ENCODE measurements around the gene IMPA2.

Gene IMPA2

DNA sequence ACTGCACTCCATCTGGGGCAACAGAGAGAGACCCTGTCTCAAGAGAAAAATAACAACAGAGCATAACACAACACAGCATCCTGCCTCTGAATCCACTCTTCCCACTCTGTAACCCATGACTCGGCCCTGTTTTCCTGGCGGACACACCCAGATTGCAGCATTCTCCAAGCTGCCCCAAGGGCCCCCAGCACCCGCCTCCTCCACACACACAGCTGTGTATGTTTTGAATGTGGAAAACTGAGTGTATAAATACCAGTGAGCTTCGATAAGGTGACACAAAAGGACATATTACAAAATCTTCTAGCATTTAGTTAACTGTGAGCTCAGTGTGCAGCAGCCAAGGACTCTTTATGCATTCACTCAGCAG, 13.0 kb downstream of the IMPA2 start:
- no peak overlapping the region for H3K27ac ChIP-seq (replicated peaks; ENCODE audit: low read length)

GRCh38 chr18:11994703-11995444, 13.6 kb downstream of the IMPA2 start:
- H2BK12ac ChIP-seq (ENCODE audit: low read length) = no peak overlapping the region
- no peak for DNase-seq (ENCODE audit: low spot score)
- no peak overlapping the region for H3K27ac ChIP-seq (replicated peaks; ENCODE audit: low read length)
- peak overlapping the region; percentile 50 for H2AFZ ChIP-seq (ENCODE audit: low read length)
- peaks cover 21% of the 10 kb centered on the region for H3K79me1 ChIP-seq (ENCODE audit: low read depth, low read length)
- H3K14ac ChIP-seq (ENCODE audit: low read length) = no peak overlapping the region
- no peak overlapping the region for H2BK5ac ChIP-seq (ENCODE audit: low read length)
- H4K8ac ChIP-seq (ENCODE audit: low read depth, low read length) = no peak overlapping the region
- H4K91ac ChIP-seq (ENCODE audit: low read depth, low read length, poor library complexity) = no peak overlapping the region
- peak overlapping the region; percentile 69 for H3K18ac ChIP-seq (ENCODE audit: low read length)
- no peak overlapping the region for H3K4ac ChIP-seq (ENCODE audit: low read length)
- H3K4me1 ChIP-seq (ENCODE audit: control insufficient read depth in 2 of 2, insufficient read depth in 1 of 2, low read depth in 1 of 2, low read length in 2 of 2) = peaks cover 14 to 18% of the 10 kb centered on the region in 2 donors
- H2BK120ac ChIP-seq (ENCODE audit: low read depth, low read length) = no peak overlapping the region
- no peak overlapping the region for H2BK15ac ChIP-seq (ENCODE audit: low read length)
- H3K9ac ChIP-seq (ENCODE audit: low read depth, low read length, poor library complexity) = no peak overlapping the region
- H3K27me3 ChIP-seq (ENCODE audit: control insufficient read depth in 3 of 3, insufficient read depth in 3 of 3, low read depth in 1 of 3, low read length in 3 of 3) = no peaks in the 10 kb centered on the region
- H3K36me3 ChIP-seq (replicated peaks in 1 of 2; ENCODE audit: control insufficient read depth in 2 of 2, insufficient read depth in 2 of 2, low read length in 2 of 2) = peaks cover 5 to 14% of the 10 kb centered on the region in 2 donors
- H3K4me2 ChIP-seq (ENCODE audit: insufficient read depth, low read length, poor library complexity, severe bottlenecking) = no peak overlapping the region
- H2AK5ac ChIP-seq (ENCODE audit: low read depth, low read length) = no peak overlapping the region
- H3K23ac ChIP-seq (ENCODE audit: low read depth, low read length, poor library complexity) = no peak overlapping the region
- H3K9me3 ChIP-seq (replicated peaks in 1 of 2; ENCODE audit: control insufficient read depth in 2 of 2, insufficient read depth in 1 of 2, low read depth in 1 of 2, low read length in 2 of 2) = peaks cover 0 to 2% of the 10 kb centered on the region in 2 donors
- H3K4me3 ChIP-seq (ENCODE audit: low read length in 2 of 2) = no peak overlapping the region
- WGBS, 2 donors (ENCODE audit: extremely low coverage in 2 of 2, insufficient read length in 2 of 2, insufficient replicate concordance in 1 of 2) = no CpG with 5 or more reads among the region's 11 CpGs

More for the DNA sequence above, 13.0 kb downstream of the IMPA2 start:
- Histone ChIP-seq H3K23ac (ENCODE audit: low read depth, low read length, poor library complexity) (no peak overlapping the region), H3K4ac (ENCODE audit: low read length) (no peak overlapping the region), H2AK5ac (ENCODE audit: low read depth, low read length) (no peak overlapping the region), H2BK5ac (ENCODE audit: low read length) (no peak overlapping the region), H3K4me1 (ENCODE audit: control insufficient read depth in 2 of 2, insufficient read depth in 1 of 2, low read depth in 1 of 2, low read length in 2 of 2) (peaks cover 14 to 23% of the 10 kb centered on the region in 2 donors), H3K4me2 (ENCODE audit: insufficient read depth, low read length, poor library complexity, severe bottlenecking) (no peak overlapping the region), H3K4me3 (ENCODE audit: low read length in 2 of 2) (no peak overlapping the region), H2BK15ac (ENCODE audit: low read length) (no peak overlapping the region), H3K27me3 (ENCODE audit: control insufficient read depth in 3 of 3, insufficient read depth in 3 of 3, low read depth in 1 of 3, low read length in 3 of 3) (no peaks in the 10 kb centered on the region), H3K9me3 (replicated peaks in 1 of 2; ENCODE audit: control insufficient read depth in 2 of 2, insufficient read depth in 1 of 2, low read depth in 1 of 2, low read length in 2 of 2) (peaks cover 0 to 2% of the 10 kb centered on the region in 2 donors), H3K79me1 (ENCODE audit: low read depth, low read length) (peaks cover 24% of the 10 kb centered on the region), H2AFZ (ENCODE audit: low read length) (no peak overlapping the region), H2BK120ac (ENCODE audit: low read depth, low read length) (no peak overlapping the region), H3K18ac (ENCODE audit: low read length) (no peak overlapping the region), H3K36me3 (replicated peaks in 1 of 2; ENCODE audit: control insufficient read depth in 2 of 2, insufficient read depth in 2 of 2, low read length in 2 of 2) (peaks cover 3 to 9% of the 10 kb centered on the region in 2 donors), H2BK12ac (ENCODE audit: low read length) (no peak overlapping the region), H4K8ac (ENCODE audit: low read depth, low read length) (no peak overlapping the region), H4K91ac (ENCODE audit: low read depth, low read length, poor library complexity) (no peak overlapping the region), H3K14ac (ENCODE audit: low read length) (no peak overlapping the region), H3K9ac (ENCODE audit: low read depth, low read length, poor library complexity) (no peak overlapping the region)
- WGBS, 2 donors (ENCODE audit: extremely low coverage in 2 of 2, insufficient read length in 2 of 2, insufficient replicate concordance in 1 of 2) = no CpG with 5 or more reads among the region's 4 CpGs
- no peak for DNase-seq (ENCODE audit: low spot score)

DNA sequence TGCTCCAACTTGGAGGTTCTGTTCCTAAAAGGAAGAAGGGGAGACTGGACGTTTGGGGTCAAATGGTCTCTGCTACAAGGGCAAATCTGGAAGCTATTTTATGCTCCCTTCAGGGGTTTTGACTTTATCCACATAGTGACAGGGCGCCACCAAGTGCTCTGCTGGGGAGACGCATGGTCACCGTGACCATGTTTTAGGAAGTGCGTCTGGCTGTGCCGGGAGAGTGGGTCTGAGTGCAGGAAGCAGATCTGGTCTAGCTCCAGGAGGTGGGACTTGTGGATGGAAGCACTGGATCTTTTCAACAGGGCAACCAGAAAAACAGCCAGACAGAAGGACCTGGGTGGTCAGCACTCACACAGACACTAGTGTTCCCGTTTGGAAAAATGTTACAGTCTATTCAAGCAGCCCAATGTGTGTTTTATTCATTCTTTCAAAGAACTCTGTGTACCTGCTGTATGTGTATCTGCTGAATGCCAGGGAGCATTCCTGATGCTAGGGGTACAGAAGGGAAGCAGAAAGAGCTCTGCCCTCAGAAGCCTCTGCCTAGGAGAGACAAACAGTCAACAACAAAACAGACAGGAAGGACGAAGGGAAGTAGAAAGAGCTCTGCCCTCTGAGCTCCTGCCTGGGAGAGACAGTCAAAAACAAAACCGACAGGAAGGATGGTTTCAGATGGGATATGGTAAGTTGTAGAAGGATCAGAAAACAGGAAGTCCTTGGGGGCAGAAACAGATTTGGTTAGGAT, 14.3 kb downstream of the IMPA2 start:
- H4K8ac ChIP-seq (ENCODE audit: low read depth, low read length) = no peak overlapping the region
- no peak overlapping the region for H2BK5ac ChIP-seq (ENCODE audit: low read length)
- no peak overlapping the region for H2BK15ac ChIP-seq (ENCODE audit: low read length)
- no peak overlapping the region for H3K4ac ChIP-seq (ENCODE audit: low read length)
- no peak overlapping the region for H3K9ac ChIP-seq (ENCODE audit: low read depth, low read length, poor library complexity)
- peaks cover 14% of the 10 kb centered on the region in 2 donors for H3K4me1 ChIP-seq (ENCODE audit: control insufficient read depth in 2 of 2, insufficient read depth in 1 of 2, low read depth in 1 of 2, low read length in 2 of 2)
- H2BK120ac ChIP-seq (ENCODE audit: low read depth, low read length) = no peak overlapping the region
- peaks cover 0 to 2% of the 10 kb centered on the region in 2 donors for H3K9me3 ChIP-seq (replicated peaks in 1 of 2; ENCODE audit: control insufficient read depth in 2 of 2, insufficient read depth in 1 of 2, low read depth in 1 of 2, low read length in 2 of 2)
- no peak overlapping the region for H3K14ac ChIP-seq (ENCODE audit: low read length)
- H2BK12ac ChIP-seq (ENCODE audit: low read length) = no peak overlapping the region
- peak overlapping the region; percentile 57 for H2AFZ ChIP-seq (ENCODE audit: low read length)
- no peak overlapping the region for H3K4me3 ChIP-seq (ENCODE audit: low read length in 2 of 2)
- peak overlapping the region; percentile 69 for H3K18ac ChIP-seq (ENCODE audit: low read length)
- no peak overlapping the region for H4K91ac ChIP-seq (ENCODE audit: low read depth, low read length, poor library complexity)
- no peak overlapping the region for H3K23ac ChIP-seq (ENCODE audit: low read depth, low read length, poor library complexity)
- peaks cover 21% of the 10 kb centered on the region for H3K79me1 ChIP-seq (ENCODE audit: low read depth, low read length)
- H2AK5ac ChIP-seq (ENCODE audit: low read depth, low read length) = no peak overlapping the region
- no peak overlapping the region for H3K4me2 ChIP-seq (ENCODE audit: insufficient read depth, low read length, poor library complexity, severe bottlenecking)
- peaks cover 5 to 20% of the 10 kb centered on the region in 2 donors for H3K36me3 ChIP-seq (replicated peaks in 1 of 2; ENCODE audit: control insufficient read depth in 2 of 2, insufficient read depth in 2 of 2, low read length in 2 of 2)
- peak; percentile 48 for DNase-seq (ENCODE audit: low spot score)
- WGBS, 2 donors (ENCODE audit: extremely low coverage in 2 of 2, insufficient read length in 2 of 2, insufficient replicate concordance in 1 of 2) = no CpG with 5 or more reads among the region's 9 CpGs
- H3K27me3 ChIP-seq (ENCODE audit: control insufficient read depth in 3 of 3, insufficient read depth in 3 of 3, low read depth in 1 of 3, low read length in 3 of 3) = no peaks in the 10 kb centered on the region
- H3K27ac ChIP-seq (replicated peaks; ENCODE audit: low read length) = no peak overlapping the region

DNA sequence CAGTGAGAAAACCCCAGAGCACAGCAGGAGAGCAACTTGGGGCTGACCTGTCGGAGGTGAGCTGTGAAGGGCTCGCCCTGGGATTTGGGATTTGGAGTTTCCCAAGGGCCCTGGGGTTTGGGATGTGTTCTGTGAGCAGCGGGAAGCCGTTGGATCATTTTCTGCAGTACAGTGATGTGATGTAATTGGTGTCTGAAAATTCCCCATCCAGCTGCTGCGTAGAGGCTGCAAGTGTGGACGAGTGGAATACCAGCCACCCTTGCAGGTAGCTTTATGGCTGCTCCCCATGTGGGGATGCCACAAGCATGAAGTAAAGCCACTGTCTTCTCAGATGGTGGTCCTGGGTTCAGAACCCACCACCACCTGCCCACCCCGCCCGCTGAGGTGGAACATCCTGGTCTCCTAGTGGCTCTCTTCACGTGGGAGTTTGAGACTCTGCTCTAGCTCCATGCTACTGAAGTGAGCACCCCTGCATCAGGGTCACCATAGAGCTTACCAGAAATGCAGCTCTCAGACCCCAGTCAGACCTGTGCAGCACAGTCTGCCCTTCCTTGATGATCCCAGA, 15.0 kb downstream of the IMPA2 start:
- H3K4me2 ChIP-seq (ENCODE audit: insufficient read depth, low read length, poor library complexity, severe bottlenecking) = no peak overlapping the region
- H3K4ac ChIP-seq (ENCODE audit: low read length) = no peak overlapping the region
- H3K9me3 ChIP-seq (replicated peaks in 1 of 2; ENCODE audit: control insufficient read depth in 2 of 2, insufficient read depth in 1 of 2, low read depth in 1 of 2, low read length in 2 of 2) = no peaks in the 10 kb centered on the region
- H3K18ac ChIP-seq (ENCODE audit: low read length) = no peak overlapping the region
- peaks cover 7 to 25% of the 10 kb centered on the region in 2 donors for H3K36me3 ChIP-seq (replicated peaks in 1 of 2; ENCODE audit: control insufficient read depth in 2 of 2, insufficient read depth in 2 of 2, low read length in 2 of 2)
- no peak overlapping the region for H3K14ac ChIP-seq (ENCODE audit: low read length)
- no peak for DNase-seq (ENCODE audit: low spot score)
- H2AK5ac ChIP-seq (ENCODE audit: low read depth, low read length) = no peak overlapping the region
- peak overlapping the region; percentile 4 for H4K8ac ChIP-seq (ENCODE audit: low read depth, low read length)
- H2BK12ac ChIP-seq (ENCODE audit: low read length) = no peak overlapping the region
- H3K9ac ChIP-seq (ENCODE audit: low read depth, low read length, poor library complexity) = peak overlapping the region; percentile 12
- H2BK5ac ChIP-seq (ENCODE audit: low read length) = no peak overlapping the region
- H3K27me3 ChIP-seq (ENCODE audit: control insufficient read depth in 3 of 3, insufficient read depth in 3 of 3, low read depth in 1 of 3, low read length in 3 of 3) = no peaks in the 10 kb centered on the region
- H4K91ac ChIP-seq (ENCODE audit: low read depth, low read length, poor library complexity) = no peak overlapping the region
- peaks cover 11 to 14% of the 10 kb centered on the region in 2 donors for H3K4me1 ChIP-seq (ENCODE audit: control insufficient read depth in 2 of 2, insufficient read depth in 1 of 2, low read depth in 1 of 2, low read length in 2 of 2)
- no peak overlapping the region for H2BK15ac ChIP-seq (ENCODE audit: low read length)
- WGBS, 2 donors (ENCODE audit: extremely low coverage in 2 of 2, insufficient read length in 2 of 2, insufficient replicate concordance in 1 of 2) = no CpG with 5 or more reads among the region's 9 CpGs
- peak overlapping the region; percentile 57 for H2AFZ ChIP-seq (ENCODE audit: low read length)
- H3K27ac ChIP-seq (replicated peaks; ENCODE audit: low read length) = no peak overlapping the region
- peaks cover 15% of the 10 kb centered on the region for H3K79me1 ChIP-seq (ENCODE audit: low read depth, low read length)
- H3K4me3 ChIP-seq (ENCODE audit: low read length in 2 of 2) = no peak overlapping the region
- H3K23ac ChIP-seq (ENCODE audit: low read depth, low read length, poor library complexity) = peak overlapping the region; percentile 34
- no peak overlapping the region for H2BK120ac ChIP-seq (ENCODE audit: low read depth, low read length)
